Psoas muscle (tissue), 8 donors: ENCODE data around the gene ALK. TPM values are rescaled to one million over a fixed set of nuclear protein-coding genes. Genes with fewer than 3 reads are reported as not detected.

Experiments used
- ATAC-seq, 4 donors: fragments of 200-7000 bp; cut with Tn5 transposase; one replicate each; pipeline ENCODE4 v1.9.1; 2020; ENCODE audit warnings: moderate library complexity in 3 of 4, mild to moderate bottlenecking in 2 of 4
- DNase-seq, 2 donors: peaks; one replicate each; pipeline ENCODE4 v3.0.0-alpha.2; 2020
- H3K27ac ChIP-seq: fragments of 200-600 bp; one replicate; pipeline ENCODE4 v1.8.0; 2022
- H3K27me3 ChIP-seq, 3 donors: fragments of 200-600 bp in 1 of 3; one replicate each; pipeline versions ENCODE4 v1.6.1 to v1.8.0; 2013 to 2022; ENCODE audit warnings: low read length in 2 of 3, mild to moderate bottlenecking in 2 of 3, moderate library complexity in 1 of 3; ENCODE audit not compliant: insufficient read depth in 3 of 3
- H3K36me3 ChIP-seq, 2 donors: fragments of 200-600 bp in 1 of 2; one replicate each; pipeline versions ENCODE4 v1.6.1 to v1.8.0; 2013 to 2022; ENCODE audit warnings: low read depth in 1 of 2, mild to moderate bottlenecking in 1 of 2, moderate library complexity in 1 of 2; ENCODE audit not compliant: insufficient read depth in 1 of 2
- H3K4me1 ChIP-seq: fragments of 200-600 bp; one replicate; pipeline ENCODE4 v1.8.0; 2022
- H3K4me3 ChIP-seq: fragments of 200-600 bp; one replicate; pipeline ENCODE4 v1.8.0; 2022; ENCODE audit warnings: mild to moderate bottlenecking
- H3K9me3 ChIP-seq: fragments of 200-600 bp; one replicate; pipeline ENCODE4 v1.8.0; 2022
- WGBS, 3 donors: extraction: QIAGEN DNeasy Blood & Tissue Kit; methylation state at CpG; one replicate each; pipeline versions ENCODE4 v1.1.6 to v1.1.7; 2013; 5-methylcytosine and 5-hydroxymethylcytosine counted together
- intact Hi-C, 2 donors: fragments of 100-400 bp; cut with DNase I; formaldehyde crosslinking; loops; one replicate each; pipeline versions ENCODE4 v1.11.0 to v1.14.2; 2022
- polyA plus RNA-seq, 3 donors: library from polyadenylated mRNA; stranded (reverse); fragments of 200-250 nt; gene quantifications; one replicate each; pipeline ENCODE4 v1.2.3, GENCODE V29; 2013
- total RNA-seq, 4 donors: library from RNA; stranded (reverse); fragmentation: NEBNext Ultra II Directional in 2 of 4; extraction: Animal tissue kit (Norgen Biotek cat#: 25700) in 2 of 4; gene quantifications; one replicate each; pipeline versions ENCODE4 v1.2.1 to v1.2.4, GENCODE V29; 2021 to 2023
- TF ChIP-seq, protein P1 (sequence below): fragments of 200-600 bp; IDR thresholded peaks from one replicate; pipeline ENCODE4 v1.8.0; 2022; ENCODE audit warnings: antibody characterized with exemption
- donor health status: healthy with polysubstance abuse.
- donor health status: DM: no; HTN: no; CAD: no; lungs with moderate emphysema.
- donor health status: Bipolar disorder and iron deficiency.
- donor health status: healthy.
- donor health status: DM: yes; HTN: yes; CAD: no.
- donor health status: DM: no; HTN: no; CAD: no.
- donor health status: DM: no; HTN: no; CAD: no.
- donor health status: DM: yes; HTN: yes; CAD: no.

The ALK gene
- total and polyA plus RNA-seq, 7 donors, result 0.03 to 0.32 (median 0.08) TPM; not detected in 2

GRCh38 chr2:29295845-29296244 lies 625.5 kb downstream of the ALK start:
- WGBS, 3 donors, result 29 to 50% (median 31%) methylated on average over 4 of the region's 4 CpGs
- intact Hi-C loops, result loop anchor here in 1 of 2 donors (5.0 kb wide), 1 partner anchor 546 kb away; no protein-coding TSS in a partner anchor
- no peak for DNase-seq

GRCh38 chr2:29293830-29294438 lies 627.5 kb downstream of the ALK start:
- Histone ChIP-seq H3K36me3 (no peaks in the 10 kb centered on the region), H3K27ac (no peak overlapping the region), H3K27me3 (peaks cover 2 to 35% (median 3%) of the 10 kb centered on the region in 3 donors), H3K4me1 (no peaks in the 10 kb centered on the region), H3K9me3 (no peaks in the 10 kb centered on the region), H3K4me3 (no peak overlapping the region)
- TF ChIP-seq, protein P1, sequence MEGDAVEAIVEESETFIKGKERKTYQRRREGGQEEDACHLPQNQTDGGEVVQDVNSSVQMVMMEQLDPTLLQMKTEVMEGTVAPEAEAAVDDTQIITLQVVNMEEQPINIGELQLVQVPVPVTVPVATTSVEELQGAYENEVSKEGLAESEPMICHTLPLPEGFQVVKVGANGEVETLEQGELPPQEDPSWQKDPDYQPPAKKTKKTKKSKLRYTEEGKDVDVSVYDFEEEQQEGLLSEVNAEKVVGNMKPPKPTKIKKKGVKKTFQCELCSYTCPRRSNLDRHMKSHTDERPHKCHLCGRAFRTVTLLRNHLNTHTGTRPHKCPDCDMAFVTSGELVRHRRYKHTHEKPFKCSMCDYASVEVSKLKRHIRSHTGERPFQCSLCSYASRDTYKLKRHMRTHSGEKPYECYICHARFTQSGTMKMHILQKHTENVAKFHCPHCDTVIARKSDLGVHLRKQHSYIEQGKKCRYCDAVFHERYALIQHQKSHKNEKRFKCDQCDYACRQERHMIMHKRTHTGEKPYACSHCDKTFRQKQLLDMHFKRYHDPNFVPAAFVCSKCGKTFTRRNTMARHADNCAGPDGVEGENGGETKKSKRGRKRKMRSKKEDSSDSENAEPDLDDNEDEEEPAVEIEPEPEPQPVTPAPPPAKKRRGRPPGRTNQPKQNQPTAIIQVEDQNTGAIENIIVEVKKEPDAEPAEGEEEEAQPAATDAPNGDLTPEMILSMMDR, result no peak
- 14 to 21% (median 17%) methylated on average over 5 of the region's 5 CpGs for WGBS, 3 donors
- intact Hi-C loops, result loop anchor here in 1 of 2 donors (5.0 kb wide), 1 partner anchor 548 kb away; no protein-coding TSS in a partner anchor
- DNase-seq (no peak), ATAC-seq (no peak)

More at GRCh38 chr2:29295845-29296244, 625.5 kb downstream of the ALK start:
- no peak overlapping the region for H3K27ac ChIP-seq
- no peaks in the 10 kb centered on the region for H3K36me3 ChIP-seq
- no peak for ATAC-seq
- H3K27me3 ChIP-seq, result peaks cover 0 to 29% (median 2%) of the 10 kb centered on the region in 3 donors
- H3K4me1 ChIP-seq, result no peaks in the 10 kb centered on the region
- TF ChIP-seq, protein P1, result no peak
- H3K4me3 ChIP-seq, result no peak overlapping the region
- H3K9me3 ChIP-seq, result no peaks in the 10 kb centered on the region

GRCh38 chr2:29290293-29291047 lies 630.9 kb downstream of the ALK start:
- no peak for DNase-seq
- ATAC-seq, result no peak
- H3K4me1 ChIP-seq, result no peaks in the 10 kb centered on the region
- no peaks in the 10 kb centered on the region for H3K9me3 ChIP-seq
- intact Hi-C loops, result loop anchor here in 1 of 2 donors (5.0 kb wide), 1 partner anchor 552 kb away; no protein-coding TSS in a partner anchor
- TF ChIP-seq, protein P1, result no peak
- no peaks in the 10 kb centered on the region for H3K36me3 ChIP-seq
- no peak overlapping the region for H3K27ac ChIP-seq
- H3K4me3 ChIP-seq, result no peak overlapping the region
- peaks cover 0 to 28% (median 3%) of the 10 kb centered on the region in 3 donors for H3K27me3 ChIP-seq
- WGBS, 3 donors, result 54 to 61% (median 54%) methylated on average over 8 of the region's 8 CpGs

- no peak for ATAC-seq
- intact Hi-C loops, result no loop called here
These were observed 636.7 kb downstream of the ALK start for GRCh38 chr2:29284671-29285070.

More at GRCh38 chr2:29284671-29285070, 636.7 kb downstream of the ALK start:
- Histone ChIP-seq H3K4me1 (no peaks in the 10 kb centered on the region), H3K36me3 (no peaks in the 10 kb centered on the region), H3K27ac (no peak overlapping the region), H3K9me3 (no peaks in the 10 kb centered on the region), H3K27me3 (peaks cover 0 to 10% (median 5%) of the 10 kb centered on the region in 3 donors), H3K4me3 (no peak overlapping the region)
- WGBS, 3 donors, result 87 to 92% (median 88%) methylated on average over 10 of the region's 10 CpGs
- TF ChIP-seq, protein P1, result no peak
- DNase-seq, result no peak
